GM21717 (cell line): Measurements from ENCODE around the gene ESYT3.
"Not testable (repeated sequence)": the region's sequence is repeated elsewhere in the genome, so short reads cannot be mapped to it uniquely, and the experiment has no call there.

ENCODE experiments used
- ATAC-seq: cut with Tn5 transposase; IDR thresholded peaks from one replicate; pipeline ENCODE4 v1.9.1; 2021; ENCODE audit warnings: mild to moderate bottlenecking, moderate library complexity; ENCODE audit not compliant: unreplicated experiment

Gene ESYT3

DNA sequence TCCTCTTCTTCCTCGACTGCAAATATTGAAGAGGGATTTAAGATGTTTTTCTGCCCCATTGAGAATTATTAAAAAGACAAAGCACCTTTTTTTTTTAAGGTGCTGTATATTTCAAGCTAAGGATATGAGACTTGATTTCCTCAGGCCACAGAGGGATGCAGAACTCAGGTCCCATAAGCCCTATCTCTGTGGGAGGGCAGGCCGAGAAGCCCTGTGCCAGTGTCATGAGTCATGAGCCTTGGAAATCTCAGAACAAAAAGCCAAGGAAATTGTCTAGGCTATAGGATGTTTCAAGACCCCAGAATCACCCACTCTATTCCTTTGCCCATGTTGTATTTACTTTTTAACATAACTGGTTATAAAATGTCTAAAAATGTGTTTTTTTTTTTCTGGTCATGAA lies 7.3 kb downstream of the ESYT3 start:
- no peak for ATAC-seq

DNA sequence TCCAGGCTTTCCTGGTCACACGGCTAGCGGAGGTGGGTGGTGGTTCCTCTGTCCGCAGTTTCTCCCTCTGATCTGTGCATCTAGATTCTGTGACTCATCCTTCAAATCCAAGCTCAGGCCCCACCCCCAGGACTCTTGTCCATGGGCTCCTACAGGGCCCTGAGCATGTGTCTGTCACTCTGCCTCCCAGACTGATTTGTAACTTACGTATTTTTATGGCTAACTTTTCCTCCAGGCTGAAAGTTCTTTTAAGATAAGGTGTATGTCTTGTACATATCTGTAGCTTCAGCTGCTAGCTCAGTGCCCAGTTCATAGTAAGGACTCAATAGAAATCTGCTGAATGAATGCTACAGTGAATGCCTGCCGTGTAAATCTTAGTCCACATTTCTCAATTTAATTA lies 8.0 kb downstream of the ESYT3 start:
- ATAC-seq, result no peak

DNA sequence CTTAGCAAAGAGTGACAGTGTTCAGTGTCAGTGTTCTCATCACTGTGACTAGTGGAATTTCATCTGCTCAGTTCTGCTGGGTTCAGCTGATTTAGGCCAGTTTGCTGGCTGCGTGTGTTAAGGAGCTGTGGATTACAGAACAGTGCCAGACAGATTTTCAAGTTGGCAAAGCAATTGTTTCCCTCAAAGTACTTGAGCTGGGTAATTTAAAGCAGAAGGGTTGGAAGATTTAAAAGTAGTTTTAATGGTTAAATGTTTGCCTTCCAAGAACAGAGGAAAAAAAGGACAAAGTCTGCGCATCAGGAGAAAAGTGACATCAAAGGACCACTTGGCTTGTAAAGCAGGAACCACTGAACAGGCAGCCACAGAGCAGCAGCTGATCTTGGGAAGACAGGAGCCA lies 8.7 kb downstream of the ESYT3 start:
- no peak for ATAC-seq

DNA sequence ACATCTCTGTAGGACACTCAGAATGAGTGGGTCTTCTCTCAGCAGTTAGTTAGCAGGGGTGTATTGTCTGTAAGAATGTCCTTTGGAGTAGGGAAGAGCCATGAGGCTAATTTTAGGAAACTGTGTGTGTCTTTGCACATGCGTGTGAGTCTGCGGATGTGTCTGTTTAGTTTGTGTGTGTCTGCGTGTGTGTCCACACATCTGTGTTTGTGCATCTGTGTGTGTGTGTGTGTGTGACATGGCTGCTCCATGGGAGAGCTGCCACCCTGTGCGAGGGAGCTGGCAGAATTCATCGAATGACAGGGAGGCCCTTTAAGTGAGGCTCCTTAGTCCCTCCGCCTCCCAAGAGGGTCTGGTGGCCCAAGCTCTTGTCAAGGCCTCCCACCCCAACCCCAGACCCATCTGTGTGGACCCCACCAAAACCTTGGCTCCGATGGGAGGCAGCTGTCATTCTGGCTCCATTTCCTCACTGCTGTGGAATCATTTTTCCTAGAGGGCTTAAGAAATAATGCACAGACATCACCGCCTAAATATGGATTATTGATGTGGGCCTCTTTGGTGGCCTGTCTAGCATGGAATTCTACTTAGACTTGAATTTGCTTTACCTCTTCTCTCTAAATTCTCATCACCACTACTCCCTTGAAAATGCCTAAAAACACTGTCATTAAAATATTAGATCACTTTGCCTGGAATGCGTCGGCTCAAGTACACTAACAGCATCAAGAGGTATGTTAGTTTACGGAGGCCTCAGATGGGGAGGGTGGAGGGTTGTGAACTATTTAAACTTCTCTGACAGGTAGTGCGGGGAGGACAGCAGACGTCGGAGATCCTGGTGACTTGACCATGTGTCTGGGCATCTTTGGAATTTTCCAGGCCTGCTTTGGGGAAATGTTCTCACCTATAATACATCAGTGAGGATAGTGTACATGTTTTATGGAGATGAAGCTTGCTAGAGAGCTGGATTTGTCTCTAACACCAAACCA lies 9.4 kb downstream of the ESYT3 start:
- no peak for ATAC-seq

DNA sequence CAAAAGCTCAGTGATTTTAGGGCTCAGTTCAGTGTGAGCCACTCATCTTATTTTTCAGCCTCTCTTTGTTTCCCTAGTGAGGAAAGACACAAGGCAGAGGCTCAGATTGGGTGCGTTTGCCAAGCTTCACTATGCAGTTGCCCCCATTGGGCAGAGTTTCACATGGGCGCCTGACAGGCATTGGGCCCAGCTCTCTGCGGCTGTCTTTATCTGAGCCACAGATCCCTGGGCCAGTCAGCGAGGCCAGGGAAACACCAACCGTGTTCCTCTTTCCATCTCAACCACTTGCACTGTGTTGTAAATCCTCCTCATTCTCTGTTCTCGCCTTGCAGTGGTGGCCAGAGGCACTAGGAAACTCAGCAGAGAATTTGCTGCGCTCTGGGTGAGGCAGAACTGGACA lies 10.8 kb downstream of the ESYT3 start:
- no peak for ATAC-seq

DNA sequence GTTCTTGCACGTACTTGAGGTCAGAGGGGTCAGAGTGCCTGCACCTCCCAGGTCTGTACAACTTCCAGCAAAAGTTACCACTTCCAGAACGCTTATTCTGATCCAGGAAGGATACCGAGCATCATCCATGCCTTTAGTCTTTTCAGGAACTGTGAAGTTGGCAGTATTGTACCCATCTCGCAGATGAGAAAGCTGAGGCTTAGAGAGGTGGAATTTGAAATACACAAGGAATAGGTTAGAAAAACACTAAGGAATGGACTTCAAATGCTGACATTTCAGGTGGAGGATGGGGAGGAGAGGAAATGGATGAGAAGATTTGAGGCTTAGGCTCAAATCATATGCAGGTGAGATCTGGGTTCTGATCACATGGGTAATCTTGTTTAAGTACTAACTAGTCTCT lies 11.2 kb downstream of the ESYT3 start:
- ATAC-seq, result no peak

DNA sequence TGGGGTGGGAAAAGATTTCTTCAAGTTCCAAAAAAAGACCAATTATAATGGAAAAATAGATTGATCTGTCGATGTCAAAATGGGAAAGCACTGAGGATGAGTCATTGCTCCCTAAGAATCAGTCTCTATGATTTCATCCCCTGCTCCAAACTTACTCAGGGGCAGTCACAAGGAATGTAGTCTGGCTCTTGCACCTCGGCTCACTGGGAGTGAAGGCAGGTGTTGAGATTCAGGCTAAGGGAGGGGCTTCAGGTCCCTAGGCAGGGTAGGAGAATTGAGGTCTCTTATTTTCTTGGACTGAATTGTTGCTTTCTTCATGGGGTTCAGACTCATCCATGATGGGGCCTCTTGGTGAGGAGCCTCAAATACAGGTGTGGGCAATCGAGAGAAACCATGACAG lies 14.2 kb downstream of the ESYT3 start:
- no peak for ATAC-seq

DNA sequence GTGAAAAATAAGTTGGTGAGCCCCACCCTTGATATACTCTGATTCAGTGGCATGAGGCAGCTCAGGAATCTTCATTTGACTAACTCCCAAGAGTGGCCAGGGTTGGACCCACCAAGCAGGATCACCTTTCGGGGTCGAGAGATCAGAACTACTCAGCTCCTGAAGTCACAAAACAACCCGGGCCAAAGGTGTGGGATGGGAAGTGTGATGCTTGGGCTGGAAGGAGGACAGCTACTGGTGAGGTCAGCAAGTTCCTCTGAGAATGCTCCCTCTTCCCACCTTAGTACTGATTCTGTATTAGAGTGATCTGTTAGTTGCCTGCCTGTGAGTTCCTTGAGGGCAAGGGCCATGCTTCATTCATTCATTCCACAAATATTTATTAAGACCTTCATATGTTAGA lies 15.1 kb downstream of the ESYT3 start:
- ATAC-seq, result no peak

DNA sequence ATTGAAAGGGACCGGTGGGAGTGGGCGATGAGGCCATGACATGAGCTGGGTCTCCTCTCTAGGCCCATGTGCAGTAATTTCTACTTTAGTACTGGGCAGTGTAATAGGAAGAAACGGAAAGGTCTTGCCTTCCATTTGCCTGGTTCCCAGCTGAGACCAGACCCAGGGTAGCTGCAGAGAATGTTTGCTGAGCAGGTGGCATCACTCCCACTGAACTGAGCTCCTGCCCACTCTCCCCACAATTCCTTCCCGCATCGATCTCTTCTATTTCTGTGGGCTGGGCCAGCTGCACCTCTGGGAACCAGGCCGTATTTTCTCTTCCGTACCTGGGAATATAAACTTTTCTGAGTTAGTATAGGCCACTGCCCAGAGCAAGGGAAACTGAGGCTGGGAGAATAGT lies 15.8 kb downstream of the ESYT3 start:
- ATAC-seq, result no peak

DNA sequence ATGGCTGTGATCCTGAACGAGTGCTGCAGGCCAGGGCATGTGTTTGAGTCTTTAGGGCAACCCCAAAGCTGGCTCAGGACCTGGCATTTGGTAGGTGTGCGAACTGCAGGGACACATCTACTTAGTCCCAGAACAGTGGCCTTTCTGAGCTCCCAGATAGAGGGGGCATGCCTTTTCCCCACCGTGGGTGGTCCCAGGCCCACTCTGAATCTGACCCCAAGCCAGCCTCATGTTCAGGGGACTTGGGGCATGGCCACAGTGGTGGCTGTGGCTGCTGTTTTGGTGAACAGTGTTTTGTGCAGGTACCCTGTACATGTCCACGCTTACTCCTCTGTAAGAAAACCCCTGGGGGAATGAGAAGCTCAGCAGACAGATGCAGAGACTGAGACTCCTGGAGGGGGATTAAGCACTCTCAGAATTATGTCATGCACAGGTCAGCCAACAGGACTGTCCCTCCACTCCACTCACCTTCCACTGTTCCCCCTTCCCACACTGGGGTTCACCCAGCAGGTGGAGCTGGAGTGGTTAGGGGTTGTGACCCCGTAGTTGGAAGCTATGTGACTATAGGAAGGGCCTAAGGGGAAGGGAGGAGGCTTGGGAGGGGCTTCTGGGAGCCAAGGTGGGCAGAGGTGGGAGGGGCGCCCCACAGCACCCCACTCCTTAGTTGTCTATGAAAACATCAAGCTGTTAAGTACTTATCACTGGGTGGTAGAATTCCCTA lies 16.4 kb downstream of the ESYT3 start:
- no peak for ATAC-seq

DNA sequence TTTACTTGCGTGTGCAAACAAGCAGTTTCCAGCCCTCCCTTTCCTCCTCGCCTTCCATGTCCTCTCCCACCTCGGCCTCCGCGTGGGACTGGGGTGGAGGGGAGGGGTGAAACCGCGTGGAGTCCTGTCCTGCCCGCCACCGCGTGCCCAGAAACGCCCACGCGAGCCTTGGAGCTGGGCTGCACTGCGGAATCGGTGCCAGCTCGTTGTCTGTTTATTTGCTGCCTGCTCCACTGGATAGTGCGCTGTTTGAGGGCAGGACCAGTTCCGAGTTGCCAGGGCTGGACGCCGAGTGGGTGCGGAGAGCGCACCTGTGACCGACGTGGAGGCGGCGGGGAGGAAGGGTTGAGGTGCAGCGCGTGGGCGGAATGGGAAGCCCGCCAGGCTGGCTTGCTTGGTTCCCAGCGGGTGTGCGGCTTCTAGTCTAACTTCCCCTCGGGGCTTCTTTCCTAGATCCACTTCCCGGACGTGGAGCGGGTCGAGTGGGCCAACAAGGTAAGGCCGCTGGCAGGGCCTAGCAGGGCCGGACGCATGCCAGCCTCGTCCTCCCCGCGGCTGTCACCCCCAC lies 17.3 kb downstream of the ESYT3 start:
- ATAC-seq, result no peak

DNA sequence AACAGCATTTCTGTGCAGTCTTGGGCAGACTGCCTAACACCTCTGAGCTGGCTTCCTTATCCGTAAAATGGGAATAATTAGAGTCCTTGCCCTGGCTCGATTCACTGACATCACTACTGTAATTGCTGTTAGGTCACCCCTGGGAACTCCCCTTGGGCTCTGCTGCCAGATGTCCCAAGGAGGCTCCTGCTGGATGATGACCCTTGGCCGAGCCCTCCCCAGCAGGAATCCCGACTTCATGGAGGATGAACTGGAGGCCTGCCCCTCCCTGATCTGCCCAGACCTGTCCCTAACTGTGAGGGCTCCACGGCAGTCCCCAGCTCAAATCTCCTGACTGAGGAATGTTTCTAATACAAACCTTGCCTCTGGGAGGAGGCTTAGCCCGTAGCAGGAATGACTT lies 18.0 kb downstream of the ESYT3 start:
- no peak for ATAC-seq

DNA sequence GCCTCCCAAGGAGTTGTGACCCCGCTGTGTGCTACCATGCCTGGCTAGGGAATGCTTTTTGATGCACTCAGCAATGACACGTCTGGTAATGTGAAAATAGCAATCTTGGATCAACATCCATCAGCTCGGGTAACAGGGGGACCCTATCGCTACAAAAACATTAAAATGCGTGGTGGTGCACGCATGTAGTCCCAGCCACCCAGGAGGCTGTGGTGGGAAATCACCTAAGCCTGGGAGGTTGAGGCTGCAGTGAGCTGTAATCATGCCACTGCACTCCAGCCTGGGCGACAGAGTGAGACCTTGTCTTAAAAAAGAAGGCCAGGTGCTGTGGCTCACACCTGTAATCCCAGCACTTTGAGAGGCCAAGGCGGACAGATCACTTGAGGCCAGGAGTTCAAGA lies 19.5 kb downstream of the ESYT3 start:
- not testable (repeated sequence) for ATAC-seq

DNA sequence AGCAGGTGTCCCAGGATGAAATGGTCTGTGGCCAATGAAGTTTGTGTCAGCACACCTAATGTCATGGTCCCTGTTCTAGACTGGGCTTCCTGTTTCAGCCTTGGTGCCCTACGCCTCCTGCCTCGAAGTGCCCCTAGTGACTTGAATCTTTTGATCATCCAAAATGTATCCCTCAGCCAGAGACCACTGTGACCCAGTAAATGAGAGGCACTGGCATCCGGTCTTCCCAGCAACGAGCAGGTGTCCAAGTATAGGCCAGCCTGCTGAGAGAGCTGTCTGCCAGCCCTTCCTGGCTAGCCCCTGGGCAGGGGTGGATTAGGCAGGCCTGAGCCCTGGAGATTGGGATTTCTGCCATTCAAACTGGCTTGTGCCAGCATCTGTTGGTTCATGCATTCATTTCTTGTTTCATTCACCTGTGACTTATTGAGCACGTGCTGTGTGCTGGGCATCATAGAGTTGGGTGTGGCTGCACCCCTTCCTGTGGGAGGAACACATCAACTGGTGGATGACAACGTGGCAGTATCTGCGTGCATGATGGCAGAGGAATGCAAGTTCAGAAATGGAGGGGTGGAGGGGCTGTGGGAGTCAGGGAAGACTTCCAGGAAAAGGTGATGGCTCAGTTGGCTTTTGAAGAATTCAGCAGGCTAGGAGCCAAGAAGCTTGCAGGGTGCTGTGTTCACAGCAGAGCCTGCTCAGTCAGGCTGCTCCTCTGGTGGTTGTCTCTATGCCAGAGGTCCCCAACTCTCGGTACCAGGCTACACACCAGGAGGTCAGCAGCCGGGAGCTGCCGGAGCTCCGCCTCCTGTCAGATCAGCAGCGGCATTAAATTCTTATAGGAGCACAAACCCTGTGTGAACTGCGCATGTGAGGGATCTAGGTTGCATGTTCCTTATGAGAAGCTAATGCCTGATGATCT lies 21.6 kb downstream of the ESYT3 start:
- no peak for ATAC-seq

DNA sequence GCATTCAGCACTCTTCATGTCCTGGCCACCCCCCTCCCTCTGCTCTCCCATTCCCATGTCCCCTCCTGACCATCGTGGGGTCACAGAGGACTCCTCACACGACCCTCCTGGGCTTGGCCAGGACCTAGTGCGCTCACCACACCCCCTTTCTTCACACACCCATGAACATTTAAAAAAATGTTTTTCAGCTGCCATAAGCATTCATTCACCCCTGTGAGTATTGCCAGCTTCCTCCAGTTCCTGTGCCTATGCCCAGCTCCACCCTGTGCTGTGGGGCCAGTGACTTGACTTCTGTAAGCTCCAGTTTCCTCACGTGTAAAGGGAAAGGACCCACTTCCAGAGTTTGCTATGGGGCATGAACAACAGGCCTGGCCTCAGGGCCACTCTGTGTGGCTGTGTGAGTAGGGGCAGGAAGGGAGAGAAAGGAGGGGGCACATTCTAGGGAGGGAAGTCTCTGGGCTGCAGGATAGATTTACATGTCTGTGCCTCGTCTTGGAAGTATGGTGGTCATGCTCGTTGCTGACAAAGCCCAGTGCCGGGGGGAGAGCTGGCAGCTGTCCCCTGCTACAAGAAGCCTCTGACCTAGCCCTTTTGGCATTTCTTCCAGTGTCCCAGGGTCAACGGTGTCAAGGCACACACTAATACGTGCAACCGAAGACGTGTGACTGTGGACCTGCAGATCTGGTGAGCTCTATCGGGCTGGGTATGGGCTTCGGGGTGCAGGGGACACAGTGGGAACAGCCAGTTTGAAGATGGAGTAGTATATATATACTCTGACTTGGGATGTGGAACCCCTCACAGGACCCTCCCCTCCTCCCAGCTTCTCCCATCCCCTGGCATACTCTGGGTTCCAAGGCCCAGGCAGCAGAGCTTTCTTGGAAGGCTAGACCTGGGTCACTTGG lies 22.8 kb downstream of the ESYT3 start:
- ATAC-seq, result no peak

DNA sequence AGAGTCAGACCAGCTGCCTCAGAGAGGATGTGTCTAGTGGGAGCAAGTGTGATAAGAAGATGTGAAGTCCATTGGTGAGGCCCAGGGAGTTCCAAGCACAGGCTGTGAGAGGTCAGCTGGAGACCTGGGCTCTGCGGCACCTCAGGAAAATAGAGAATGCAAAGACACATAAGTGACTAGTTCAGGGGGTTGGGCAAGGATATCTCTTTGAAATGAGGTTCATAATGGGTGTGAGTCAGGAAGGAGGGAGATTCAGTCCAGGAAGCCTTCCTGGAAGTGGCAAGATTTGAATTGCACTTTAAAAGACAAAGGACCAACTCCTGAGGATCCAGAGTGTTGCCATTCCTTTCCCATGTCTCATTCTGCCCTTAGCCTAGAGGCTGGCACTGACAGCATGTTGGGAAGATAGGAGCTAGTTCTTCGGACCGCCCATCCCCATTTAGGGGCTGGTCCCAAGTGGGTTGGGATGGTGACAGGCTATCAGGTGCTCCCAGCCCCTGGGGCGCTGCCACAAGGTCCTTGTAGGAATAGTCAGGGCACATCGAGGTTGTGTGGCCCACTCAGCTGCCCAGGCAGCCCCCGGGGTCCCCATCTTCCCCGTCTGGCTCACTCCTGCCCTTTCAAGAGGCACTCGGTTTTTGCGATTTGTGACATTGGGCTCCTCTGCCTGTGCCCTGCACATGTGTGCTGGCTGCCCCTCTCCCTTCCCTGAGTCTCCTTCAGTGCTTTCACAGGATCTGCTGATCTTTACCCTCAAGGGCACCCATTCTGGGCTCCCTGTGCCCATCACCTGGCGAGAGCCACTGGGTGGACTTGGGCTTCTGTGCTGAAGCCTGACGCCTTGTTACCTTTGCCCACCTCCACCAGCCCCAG lies 23.7 kb downstream of the ESYT3 start:
- no peak for ATAC-seq

DNA sequence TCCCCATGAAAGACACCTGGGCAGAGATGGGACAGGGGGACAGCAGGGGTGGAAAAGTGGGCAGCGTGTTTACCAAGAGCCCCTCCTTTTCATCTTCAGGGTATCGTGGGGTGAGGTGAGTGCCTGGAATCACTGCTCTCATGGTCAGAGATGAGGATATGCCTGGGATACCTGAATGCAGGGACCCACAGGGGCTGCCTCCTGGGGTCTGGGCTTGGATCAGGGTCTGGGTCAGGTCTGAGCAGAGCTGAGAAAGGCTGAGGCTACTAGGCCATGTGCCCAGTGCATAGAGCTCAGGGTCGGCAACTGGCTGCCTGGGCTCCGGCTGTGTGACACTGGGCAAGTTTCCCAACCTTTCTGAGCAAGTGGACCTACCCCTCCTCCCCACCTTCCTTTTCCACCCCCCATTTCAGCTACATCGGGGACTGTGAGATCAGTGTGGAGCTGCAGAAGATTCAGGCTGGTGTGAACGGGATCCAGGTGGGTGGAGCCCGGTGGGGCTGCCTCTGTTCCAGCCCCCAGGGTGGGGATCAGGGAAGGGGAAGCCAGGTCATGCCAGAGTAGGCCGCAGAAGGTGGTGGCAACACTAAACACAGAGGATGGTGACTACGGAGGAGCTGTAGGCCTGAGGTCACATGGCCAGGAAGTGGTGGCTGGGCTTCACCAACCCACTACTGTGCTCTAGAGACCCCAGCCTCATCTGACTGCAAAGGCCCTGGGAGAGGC lies 24.5 kb downstream of the ESYT3 start:
- ATAC-seq, result no peak
